Measurements from ENCODE around the gene NUP88. TPM values are rescaled to one million over a fixed set of nuclear protein-coding genes. Genes with fewer than 3 reads are reported as not detected.
A peak's percentile ranks its signal among the peaks of the same experiment; 100 is the strongest.

The NUP88 gene
- total and polyA plus RNA-seq, 2 donors (not counting 1 experiment from before 2014, with no cell fraction given) = 41.8 to 79.6 TPM

DNA sequence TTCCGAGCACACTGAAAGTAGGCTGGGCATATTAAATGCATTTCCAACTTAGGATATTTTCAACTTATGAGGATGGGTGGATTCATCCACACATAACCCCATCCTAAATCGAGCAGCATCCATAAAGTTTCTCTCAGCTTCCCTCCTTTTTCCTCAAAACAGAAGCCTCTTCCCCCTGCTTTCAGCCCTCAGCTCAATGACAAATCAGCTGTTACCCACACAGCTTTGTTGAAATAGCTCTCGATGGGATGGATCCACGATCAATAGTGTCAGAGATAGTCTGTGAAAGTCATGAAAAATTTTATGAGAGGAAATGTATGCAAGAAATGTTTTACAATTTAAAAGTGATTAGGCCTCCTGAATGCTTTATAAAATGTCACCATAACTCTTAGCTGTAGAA lies 46.8 kb upstream of the NUP88 start:
- Histone ChIP-seq H3K4me3 (replicated peaks in 1 of 4; ENCODE audit: control extremely low read depth in 1 of 4, insufficient read depth in 1 of 4, low read depth in 3 of 4, low read length in 4 of 4) (peak overlapping the region in 1 of 4 experiments; percentile 86), H3K4me2 (ENCODE audit: extremely low read depth, insufficient read depth, low read length) (peak overlapping the region; percentile 4), H3K4me1 (ENCODE audit: control insufficient read depth, extremely low read depth, insufficient read depth, low read length) (no peaks in the 10 kb centered on the region), H3K9ac (ENCODE audit: insufficient read depth, low read length) (no peak overlapping the region), H3K27ac (ENCODE audit: insufficient read depth, low read length) (no peak overlapping the region), H3K27me3 (ENCODE audit: control insufficient read depth, insufficient read depth, low read length) (no peaks in the 10 kb centered on the region), H3K9me3 (ENCODE audit: control insufficient read depth, insufficient read depth, low read depth, low read length) (no peaks in the 10 kb centered on the region), H4K20me1 (ENCODE audit: control insufficient read depth, extremely low read depth, insufficient read depth, low read length) (no peaks in the 10 kb centered on the region), H3K79me2 (ENCODE audit: control insufficient read depth, insufficient read depth, low read length) (peaks cover 62% of the 10 kb centered on the region), H3K36me3 (ENCODE audit: control insufficient read depth, insufficient read depth, low read length) (peaks cover 6% of the 10 kb centered on the region), H2AFZ (ENCODE audit: low read length) (no peak overlapping the region)
- no peak for DNase-seq (ENCODE audit: low read depth in 2 of 2)
- TF ChIP-seq EZH2 (IDR thresholded peaks at IDR 0.05; ENCODE audit: low read length, missing control alignments) (no peak), CTCF (conservative IDR thresholded peaks at IDR 0.05 in 1 of 2, IDR thresholded peaks at IDR 0.05 in 1 of 2; ENCODE audit: low read depth in 1 of 2, low read length in 2 of 2) (no peak)

- Histone ChIP-seq H3K79me2 (ENCODE audit: control insufficient read depth, insufficient read depth, low read length) (peaks cover 62% of the 10 kb centered on the region), H3K4me3 (replicated peaks in 1 of 4; ENCODE audit: control extremely low read depth in 1 of 4, insufficient read depth in 1 of 4, low read depth in 3 of 4, low read length in 4 of 4) (no peak overlapping the region), H2AFZ (ENCODE audit: low read length) (no peak overlapping the region), H3K36me3 (ENCODE audit: control insufficient read depth, insufficient read depth, low read length) (peaks cover 9% of the 10 kb centered on the region), H4K20me1 (ENCODE audit: control insufficient read depth, extremely low read depth, insufficient read depth, low read length) (no peaks in the 10 kb centered on the region), H3K9ac (ENCODE audit: insufficient read depth, low read length) (no peak overlapping the region), H3K27me3 (ENCODE audit: control insufficient read depth, insufficient read depth, low read length) (no peaks in the 10 kb centered on the region), H3K27ac (ENCODE audit: insufficient read depth, low read length) (no peak overlapping the region), H3K9me3 (ENCODE audit: control insufficient read depth, insufficient read depth, low read depth, low read length) (no peaks in the 10 kb centered on the region), H3K4me2 (ENCODE audit: extremely low read depth, insufficient read depth, low read length) (no peak overlapping the region), H3K4me1 (ENCODE audit: control insufficient read depth, extremely low read depth, insufficient read depth, low read length) (no peaks in the 10 kb centered on the region)
- DNase-seq (ENCODE audit: low read depth in 2 of 2) = no peak
- no peak for TF ChIP-seq CTCF (conservative IDR thresholded peaks at IDR 0.05 in 1 of 2, IDR thresholded peaks at IDR 0.05 in 1 of 2; ENCODE audit: low read depth in 1 of 2, low read length in 2 of 2)
- TF ChIP-seq EZH2 (IDR thresholded peaks at IDR 0.05; ENCODE audit: low read length, missing control alignments) = no peak
Observed at GRCh38 chr17:5464717-5465507, 45.5 kb upstream of the NUP88 start.

GRCh38 chr17:5446786-5447185 lies 27.3 kb upstream of the NUP88 start:
- H3K36me3 ChIP-seq (ENCODE audit: control insufficient read depth, insufficient read depth, low read length) = peaks cover 9% of the 10 kb centered on the region
- H3K79me2 ChIP-seq (ENCODE audit: control insufficient read depth, insufficient read depth, low read length) = no peaks in the 10 kb centered on the region
- no peaks in the 10 kb centered on the region for H3K4me1 ChIP-seq (ENCODE audit: control insufficient read depth, extremely low read depth, insufficient read depth, low read length)
- H3K27me3 ChIP-seq (ENCODE audit: control insufficient read depth, insufficient read depth, low read length) = no peaks in the 10 kb centered on the region
- no peaks in the 10 kb centered on the region for H4K20me1 ChIP-seq (ENCODE audit: control insufficient read depth, extremely low read depth, insufficient read depth, low read length)
- TF ChIP-seq CTCF (conservative IDR thresholded peaks at IDR 0.05 in 1 of 2, IDR thresholded peaks at IDR 0.05 in 1 of 2; ENCODE audit: low read depth in 1 of 2, low read length in 2 of 2) (no peak), EZH2 (IDR thresholded peaks at IDR 0.05; ENCODE audit: low read length, missing control alignments) (no peak)
- no peak overlapping the region for H3K9ac ChIP-seq (ENCODE audit: insufficient read depth, low read length)
- H3K27ac ChIP-seq (ENCODE audit: insufficient read depth, low read length) = no peak overlapping the region
- DNase-seq (ENCODE audit: low read depth in 2 of 2) = no peak
- no peak overlapping the region for H2AFZ ChIP-seq (ENCODE audit: low read length)
- H3K9me3 ChIP-seq (ENCODE audit: control insufficient read depth, insufficient read depth, low read depth, low read length) = no peaks in the 10 kb centered on the region
- no peak overlapping the region for H3K4me3 ChIP-seq (replicated peaks in 1 of 4; ENCODE audit: control extremely low read depth in 1 of 4, insufficient read depth in 1 of 4, low read depth in 3 of 4, low read length in 4 of 4)
- no peak overlapping the region for H3K4me2 ChIP-seq (ENCODE audit: extremely low read depth, insufficient read depth, low read length)

All from fibroblast of lung (primary cell).